Pancreas (tissue), 10 donors: ENCODE data around the gene PCDHA8. TPM values are rescaled to one million over a fixed set of nuclear protein-coding genes. Genes with fewer than 3 reads are reported as not detected.
"Not testable (repeated sequence)": the region's sequence is repeated elsewhere in the genome, so short reads cannot be mapped to it uniquely, and the experiment has no call there.

Source experiments
- ATAC-seq, 4 donors: fragments of 200-7000 bp; cut with Tn5 transposase; one replicate each; pipeline versions ENCODE4 v1.8.0 to v1.9.1; 2020; ENCODE audit warnings: mild to moderate bottlenecking in 4 of 4, moderate library complexity in 4 of 4
- DNase-seq, 6 donors: peaks; one replicate each; pipeline ENCODE4 v3.0.0-alpha.2; 2020
- FAIRE-seq: peaks from 2 replicates; lab custom pipeline; 2012; peaks lifted over from hg19 to GRCh38; lab: Jason Lieb, UNC
- H3K27ac ChIP-seq, 4 donors: fragments of 200-600 bp; sonication (generic); 1 replicate in 3 of 4; 2 replicates in 1 of 4; pipeline versions ENCODE4 v1.5.0 to v1.8.0; 2020
- H3K27me3 ChIP-seq, 4 donors: fragments of 200-600 bp; one replicate each; pipeline ENCODE4 v1.8.0; 2021
- H3K36me3 ChIP-seq, 3 donors: fragments of 200-600 bp; sonication (generic) in 1 of 3; one replicate each; pipeline versions ENCODE4 v1.5.0 to v1.8.0; 2020 to 2021
- H3K4me1 ChIP-seq, 3 donors: fragments of 200-600 bp; one replicate each; pipeline ENCODE4 v1.8.0; 2021
- H3K4me3 ChIP-seq, 4 donors: fragments of 200-600 bp; sonication (generic) in 2 of 4; one replicate each; pipeline versions ENCODE4 v1.5.0 to v1.8.0; 2020 to 2021
- H3K9me3 ChIP-seq, 4 donors: fragments of 200-600 bp; one replicate each; pipeline ENCODE4 v1.8.0; 2021
- CTCF ChIP-seq, 4 donors: fragments of 200-600 bp; sonication (generic) in 3 of 4; IDR thresholded peaks; one replicate each; pipeline versions ENCODE4 v1.5.0 to v1.8.0; 2021; ENCODE audit warnings: antibody characterized with exemption in 4 of 4
- WGBS, 2 donors: extraction: QIAGEN DNeasy Blood & Tissue Kit; methylation state at CpG; one replicate each; pipeline ENCODE4 v1.1.7; 2013; 5-methylcytosine and 5-hydroxymethylcytosine counted together
- intact Hi-C, 3 donors: fragments of 100-400 bp; cut with DNase I; formaldehyde crosslinking; loops; one replicate each; pipeline versions ENCODE4 v1.11.1 to v1.14.2; 2022
- polyA plus RNA-seq, 2 donors: library from polyadenylated mRNA; stranded (reverse); fragments of 200-250 nt; gene quantifications; one replicate each; pipeline ENCODE4 v1.2.3, GENCODE V29; 2013
- total RNA-seq, 6 donors: library from RNA; stranded (reverse); fragmentation: NEBNext Ultra II Directional in 4 of 6; extraction: Animal tissue kit (Norgen Biotek cat#: 25700) in 4 of 6; gene quantifications; one replicate each; pipeline versions ENCODE4 v1.2.1 to v1.2.4, GENCODE V29; 2021 to 2023
- donor health status: healthy with polysubstance abuse.
- donor health status: DM: no; HTN: no; CAD: no; lungs with moderate emphysema.
- donor health status: DM: no; HTN: no; CAD: no.
- donor health status: control.
- donor health status: control.
- donor health status: Bipolar disorder and iron deficiency.
- donor health status: DM: yes; HTN: yes; CAD: no.
- donor health status: DM: no; HTN: no; CAD: no.
- donor health status: DM: no; HTN: no; CAD: no.
- donor health status: DM: yes; HTN: yes; CAD: no.

PCDHA8 gene
- total and polyA plus RNA-seq, 8 donors = 0.08 to 0.76 (median 0.40) TPM

- H3K9me3 ChIP-seq = peaks cover 0 to 8% (median 2%) of the 10 kb centered on the region in 4 donors
- H3K27me3 ChIP-seq = peaks cover 0 to 6% (median 0%) of the 10 kb centered on the region in 4 donors
- DNase-seq (no peak), ATAC-seq (peak in 3 of 4 donors; percentile 76 to 89 (median 81)), FAIRE-seq (no peak)
- peak within 1 kb of the TSS in 2 of 4 donors; percentile 26 to 31 for H3K4me3 ChIP-seq
- intact Hi-C loops = no loop called here
- TF ChIP-seq CTCF (IDR thresholded peaks at IDR 0.05) = no peak
- H3K4me1 ChIP-seq = no peaks in the 10 kb centered on the region
- H3K36me3 ChIP-seq = no peaks in the 10 kb centered on the region
- H3K27ac ChIP-seq = no peak within 1 kb of the TSS
- WGBS, 2 donors = 8 to 14% methylated on average over 29 of the region's 29 CpGs
Observed at GRCh38 chr5:140800816-140801493, 40.0 kb upstream of the PCDHA8 start, which contains the start of gene PCDHA3. Gene PCDHA3, plus strand, starts transcription at chr5:140801057.

DNA sequence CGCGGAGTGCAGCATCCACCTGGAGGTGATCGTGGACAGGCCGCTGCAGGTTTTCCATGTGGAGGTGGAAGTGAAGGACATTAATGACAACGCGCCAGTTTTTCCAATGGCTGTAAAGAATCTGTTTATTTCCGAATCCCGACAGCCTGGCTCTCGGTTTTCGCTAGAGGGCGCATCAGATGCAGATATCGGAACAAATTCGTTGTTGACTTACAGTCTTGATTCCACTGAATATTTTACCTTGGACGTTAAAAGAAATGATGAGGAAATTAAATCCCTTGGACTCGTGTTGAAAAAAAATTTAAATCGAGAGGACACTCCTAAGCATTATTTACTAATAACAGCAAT lies 39.5 kb upstream of the PCDHA8 start:
- peaks cover 0 to 8% (median 2%) of the 10 kb centered on the region in 4 donors for H3K9me3 ChIP-seq
- no peaks in the 10 kb centered on the region for H3K4me1 ChIP-seq
- intact Hi-C loops = no loop called here
- peaks cover 0 to 6% (median 0%) of the 10 kb centered on the region in 4 donors for H3K27me3 ChIP-seq
- no peaks in the 10 kb centered on the region for H3K36me3 ChIP-seq
- TF ChIP-seq CTCF (IDR thresholded peaks at IDR 0.05) = no peak
- H3K27ac ChIP-seq = no peak overlapping the region
- FAIRE-seq (no peak), DNase-seq (peak in 1 of 6 donors; percentile 38), ATAC-seq (peak in 3 of 4 donors; percentile 49 to 76 (median 58))
- H3K4me3 ChIP-seq = peak overlapping the region in 2 of 4 donors; percentile 26 to 31
- 7 to 8% methylated on average over 16 of the region's 16 CpGs for WGBS, 2 donors

DNA sequence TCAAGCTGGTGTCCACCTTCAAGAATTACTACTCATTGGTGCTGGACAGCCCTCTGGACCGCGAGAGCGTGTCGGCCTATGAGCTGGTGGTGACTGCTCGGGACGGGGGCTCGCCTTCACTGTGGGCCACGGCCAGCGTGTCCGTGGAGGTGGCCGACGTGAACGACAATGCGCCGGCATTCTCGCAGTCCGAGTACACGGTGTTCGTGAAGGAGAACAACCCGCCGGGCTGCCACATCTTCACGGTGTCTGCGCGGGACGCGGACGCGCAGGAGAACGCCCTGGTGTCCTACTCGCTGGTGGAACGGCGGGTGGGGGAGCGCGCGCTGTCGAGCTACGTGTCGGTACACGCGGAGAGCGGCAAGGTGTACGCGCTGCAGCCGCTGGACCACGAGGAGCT lies 38.6 kb upstream of the PCDHA8 start:
- WGBS, 2 donors = 34 to 36% methylated on average over 45 of the region's 45 CpGs
- peak in 1 of 6 donors; percentile 51 for DNase-seq
- ATAC-seq, H3K27me3 ChIP-seq, H3K9me3 ChIP-seq, intact Hi-C loops, H3K4me3 ChIP-seq, FAIRE-seq, H3K27ac ChIP-seq, H3K4me1 ChIP-seq, H3K36me3 ChIP-seq: not testable (repeated sequence)

DNA sequence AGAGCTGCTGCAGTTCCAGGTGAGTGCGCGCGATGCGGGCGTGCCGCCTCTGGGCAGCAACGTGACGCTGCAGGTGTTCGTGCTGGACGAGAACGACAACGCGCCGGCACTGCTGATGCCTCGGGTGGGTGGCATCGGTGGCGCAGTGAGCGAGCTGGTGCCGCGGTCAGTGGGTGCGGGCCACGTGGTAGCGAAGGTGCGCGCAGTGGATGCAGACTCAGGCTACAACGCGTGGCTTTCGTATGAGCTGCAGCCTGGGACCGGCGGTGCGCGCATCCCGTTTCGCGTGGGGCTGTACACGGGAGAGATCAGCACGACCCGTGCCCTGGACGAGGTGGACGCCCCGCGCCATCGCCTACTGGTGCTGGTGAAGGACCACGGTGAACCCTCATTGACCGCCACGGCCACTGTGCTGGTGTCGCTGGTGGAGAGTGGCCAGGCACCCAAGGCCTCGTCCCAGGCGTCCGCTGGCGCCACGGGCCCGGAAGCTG lies 38.2 kb upstream of the PCDHA8 start:
- no peak for TF ChIP-seq CTCF (IDR thresholded peaks at IDR 0.05)
- H3K9me3 ChIP-seq = peaks cover 0 to 8% (median 2%) of the 10 kb centered on the region in 4 donors
- H3K27ac ChIP-seq = no peak overlapping the region
- no peak for ATAC-seq
- no peaks in the 10 kb centered on the region for H3K4me1 ChIP-seq
- H3K4me3 ChIP-seq = no peak overlapping the region
- H3K27me3 ChIP-seq = peaks cover 0 to 5% (median 0%) of the 10 kb centered on the region in 4 donors
- DNase-seq = peak in 2 of 6 donors; percentile 50 to 60
- no peaks in the 10 kb centered on the region for H3K36me3 ChIP-seq
- WGBS, 2 donors = 33 to 37% methylated on average over 47 to 53 of the region's 53 CpGs
- FAIRE-seq = no peak
- intact Hi-C loops = no loop called here

DNA sequence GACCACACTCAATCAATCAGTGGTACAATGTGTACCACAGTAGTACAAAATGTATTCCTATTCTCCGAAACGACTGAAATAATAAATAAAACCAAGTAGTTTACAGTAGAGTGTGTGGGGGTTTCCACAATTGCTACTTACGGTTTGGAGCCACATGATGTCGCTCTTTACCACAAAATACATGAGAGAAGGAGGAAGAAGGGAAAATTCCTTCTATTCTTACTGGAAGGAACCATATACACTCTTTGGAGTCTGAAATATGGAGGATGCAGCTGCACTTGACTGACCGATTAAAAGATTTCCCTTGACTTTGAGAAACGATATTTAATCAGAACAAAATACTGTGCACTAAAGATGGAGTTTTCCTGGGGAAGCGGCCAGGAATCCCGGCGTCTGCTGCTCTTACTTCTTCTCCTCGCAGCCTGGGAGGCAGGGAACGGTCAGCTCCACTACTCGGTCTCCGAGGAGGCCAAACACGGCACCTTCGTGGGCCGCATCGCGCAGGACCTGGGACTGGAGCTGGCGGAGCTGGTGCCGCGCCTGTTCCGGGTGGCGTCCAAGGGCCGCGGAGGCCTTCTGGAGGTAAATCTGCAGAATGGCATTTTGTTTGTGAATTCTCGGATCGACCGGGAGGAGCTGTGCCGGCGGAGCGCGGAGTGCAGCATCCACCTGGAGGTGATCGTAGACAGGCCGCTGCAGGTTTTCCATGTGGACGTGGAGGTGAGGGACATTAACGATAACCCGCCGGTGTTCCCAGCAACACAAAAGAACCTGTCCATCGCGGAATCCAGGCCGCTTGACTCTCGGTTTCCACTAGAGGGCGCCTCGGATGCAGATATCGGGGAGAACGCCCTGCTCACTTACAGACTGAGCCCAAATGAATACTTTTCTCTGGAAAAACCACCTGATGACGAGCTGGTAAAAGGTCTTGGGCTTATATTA lies 33.9 kb upstream of the PCDHA8 start, which contains the start of gene PCDHA4:
Gene PCDHA4, plus strand, starts transcription at position 235 of the 942 bp plus-strand sequence.
- ATAC-seq (peak; percentile 77 to 97 (median 94)), DNase-seq (peak in 4 of 6 donors; percentile 22 to 68 (median 61)), FAIRE-seq (no peak)
- 11 to 12% methylated on average over 34 to 41 of the region's 47 CpGs for whole genome bisulfite sequencing, 2 donors
- no peaks in the 10 kb centered on the region for H3K4me1 ChIP-seq
- peaks cover 0 to 8% (median 0%) of the 10 kb centered on the region in 4 donors for H3K9me3 ChIP-seq
- intact Hi-C loops = no loop called here
- peak in 2 of 4 donors; percentile 22 to 37 for TF ChIP-seq CTCF (IDR thresholded peaks at IDR 0.05)
- peaks cover 0 to 8% (median 0%) of the 10 kb centered on the region in 4 donors for H3K27me3 ChIP-seq
- H3K4me3 ChIP-seq = peak within 1 kb of the TSS in 3 of 4 donors; percentile 7 to 31 (median 28)
- peak within 1 kb of the TSS in 1 of 4 donors; percentile 39 for H3K27ac ChIP-seq
- no peaks in the 10 kb centered on the region for H3K36me3 ChIP-seq

- WGBS, 2 donors = 53 to 57% methylated on average over 59 to 62 of the region's 62 CpGs
- H3K27me3 ChIP-seq, FAIRE-seq, H3K9me3 ChIP-seq, H3K27ac ChIP-seq, ATAC-seq, H3K4me1 ChIP-seq, H3K36me3 ChIP-seq, intact Hi-C loops, H3K4me3 ChIP-seq: not testable (repeated sequence)
- DNase-seq = peak in 2 of 6 donors; percentile 40 to 41
Observed at GRCh38 chr5:140808241-140808888, 32.6 kb upstream of the PCDHA8 start.
